Neuron (in vitro differentiated cells): Measurements from ENCODE around the gene HAGH.
"Not testable (repeated sequence)": the region's sequence is repeated elsewhere in the genome, so short reads cannot be mapped to it uniquely, and the experiment has no call there.

Experiments
- H2AFZ ChIP-seq: one replicate; pipeline ENCODE4 v1.6.1; 2013; ENCODE audit warnings: low read depth, mild to moderate bottlenecking, inconsistent platforms, low read length, moderate library complexity
- H3K27me3 ChIP-seq: one replicate; pipeline ENCODE4 v1.6.1; 2013; ENCODE audit warnings: low read length; ENCODE audit not compliant: insufficient read depth
- H3K36me3 ChIP-seq: one replicate; pipeline ENCODE4 v1.6.1; 2013; ENCODE audit warnings: low read length; ENCODE audit not compliant: insufficient read depth
- H3K4me1 ChIP-seq: one replicate; pipeline ENCODE4 v1.6.1; 2013; ENCODE audit warnings: low read length; ENCODE audit not compliant: insufficient read depth
- H3K4me3 ChIP-seq: 2 replicates; pipeline ENCODE4 v1.5.1; 2013; ENCODE audit warnings: mild to moderate bottlenecking, low read length, moderate library complexity
- H3K9me3 ChIP-seq: one replicate; pipeline ENCODE4 v1.6.1; 2013; ENCODE audit warnings: low read length

HAGH gene

DNA sequence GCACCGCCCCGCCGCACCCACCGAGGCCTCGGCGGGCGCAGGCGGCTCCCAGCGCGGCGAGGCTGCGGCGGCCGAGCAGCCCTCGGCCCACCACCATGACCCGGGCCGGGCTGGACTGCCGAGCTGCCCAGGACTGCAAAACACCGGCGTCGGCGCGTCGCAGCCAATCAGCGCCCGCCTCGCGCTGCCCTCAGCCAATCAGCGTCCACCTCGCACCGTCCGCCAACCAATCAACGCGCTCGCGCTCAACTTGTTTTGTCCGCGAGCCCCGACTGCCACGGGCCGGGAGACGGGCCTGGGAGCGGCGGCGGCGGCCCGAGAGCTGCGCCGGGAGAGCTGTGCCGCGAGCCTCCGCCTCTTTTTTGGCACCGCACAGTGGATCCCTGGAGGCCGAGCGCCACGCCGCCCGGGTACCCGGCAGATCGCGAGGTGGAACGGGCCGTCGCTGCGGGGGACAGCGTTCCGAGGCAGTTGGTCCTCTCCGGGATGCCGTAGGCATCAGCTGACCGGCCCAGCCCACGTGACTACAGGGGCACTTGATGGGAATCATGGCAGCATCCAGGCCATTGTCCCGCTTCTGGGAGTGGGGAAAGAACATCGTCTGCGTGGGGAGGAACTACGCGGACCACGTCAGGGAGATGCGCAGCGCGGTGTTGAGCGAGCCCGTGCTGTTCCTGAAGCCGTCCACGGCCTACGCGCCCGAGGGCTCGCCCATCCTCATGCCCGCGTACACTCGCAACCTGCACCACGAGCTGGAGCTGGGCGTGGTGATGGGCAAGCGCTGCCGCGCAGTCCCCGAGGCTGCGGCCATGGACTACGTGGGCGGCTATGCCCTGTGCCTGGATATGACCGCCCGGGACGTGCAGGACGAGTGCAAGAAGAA is at the start of gene HAGH, which contains the start of gene FAHD1:
Gene HAGH (minus strand): TSS at position 135 of the 883 bp plus-strand sequence. CDS start 38 bp downstream, at position 97.
Gene FAHD1 (plus strand): TSS at position 516 of the 883 bp plus-strand sequence. CDS start 33 bp downstream, at position 549.
- Histone ChIP-seq H3K4me3 (peak within 1 kb of the TSS; percentile 71), H3K9me3 (no peaks in the 10 kb centered on the region), H2AFZ (peak within 1 kb of the TSS; percentile 64), H3K4me1 (peaks cover 21% of the 10 kb centered on the region), H3K27me3 (no peaks in the 10 kb centered on the region), H3K36me3 (peaks cover 25% of the 10 kb centered on the region)

DNA sequence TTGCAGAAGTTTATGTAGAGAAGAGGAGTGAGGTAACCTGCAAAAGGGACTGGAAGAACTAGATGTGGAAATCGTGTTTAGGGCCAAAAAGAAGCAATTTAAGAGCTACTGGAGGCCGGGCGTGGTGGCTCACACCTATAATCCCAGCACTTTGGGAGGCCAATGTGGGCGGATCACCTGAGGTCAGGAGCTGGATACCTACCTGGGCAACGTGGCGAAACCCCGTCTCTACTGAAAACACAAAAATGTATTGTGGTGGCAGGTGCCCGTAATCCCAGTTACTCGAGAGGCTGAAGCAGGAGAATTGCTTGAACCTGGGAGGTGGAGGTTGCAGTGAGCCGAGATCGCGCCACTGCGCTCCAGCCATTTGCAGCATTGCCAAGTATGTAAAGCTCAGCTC is 49.4 kb upstream of the HAGH start:
- H3K27me3 ChIP-seq = peaks cover 19% of the 10 kb centered on the region
- H3K36me3 ChIP-seq, H3K4me1 ChIP-seq, H3K4me3 ChIP-seq, H2AFZ ChIP-seq, H3K9me3 ChIP-seq: not testable (repeated sequence)

DNA sequence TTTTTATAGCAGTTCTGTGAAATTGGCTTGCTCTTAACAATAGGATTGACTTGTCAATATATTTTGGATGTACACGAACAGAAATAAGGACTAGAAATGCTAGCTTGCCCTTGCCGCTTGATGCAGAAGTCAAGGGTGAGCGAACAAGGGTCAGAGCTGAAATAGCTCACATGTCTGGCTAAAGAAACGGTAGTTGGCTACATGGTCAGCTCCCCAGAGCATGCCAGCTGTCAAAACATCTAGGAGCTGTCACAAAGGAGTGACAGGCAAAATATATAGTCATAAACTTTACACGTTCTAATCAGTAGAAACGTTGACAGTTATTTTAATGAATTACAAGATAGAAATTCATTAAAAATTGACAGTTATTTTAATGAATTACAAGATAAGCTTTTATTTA is 48.2 kb upstream of the HAGH start:
- H3K27me3 ChIP-seq = peaks cover 17% of the 10 kb centered on the region
- no peaks in the 10 kb centered on the region for H3K36me3 ChIP-seq
- no peaks in the 10 kb centered on the region for H3K9me3 ChIP-seq
- H3K4me1 ChIP-seq = peaks cover 3% of the 10 kb centered on the region
- no peak overlapping the region for H2AFZ ChIP-seq
- no peak overlapping the region for H3K4me3 ChIP-seq

DNA sequence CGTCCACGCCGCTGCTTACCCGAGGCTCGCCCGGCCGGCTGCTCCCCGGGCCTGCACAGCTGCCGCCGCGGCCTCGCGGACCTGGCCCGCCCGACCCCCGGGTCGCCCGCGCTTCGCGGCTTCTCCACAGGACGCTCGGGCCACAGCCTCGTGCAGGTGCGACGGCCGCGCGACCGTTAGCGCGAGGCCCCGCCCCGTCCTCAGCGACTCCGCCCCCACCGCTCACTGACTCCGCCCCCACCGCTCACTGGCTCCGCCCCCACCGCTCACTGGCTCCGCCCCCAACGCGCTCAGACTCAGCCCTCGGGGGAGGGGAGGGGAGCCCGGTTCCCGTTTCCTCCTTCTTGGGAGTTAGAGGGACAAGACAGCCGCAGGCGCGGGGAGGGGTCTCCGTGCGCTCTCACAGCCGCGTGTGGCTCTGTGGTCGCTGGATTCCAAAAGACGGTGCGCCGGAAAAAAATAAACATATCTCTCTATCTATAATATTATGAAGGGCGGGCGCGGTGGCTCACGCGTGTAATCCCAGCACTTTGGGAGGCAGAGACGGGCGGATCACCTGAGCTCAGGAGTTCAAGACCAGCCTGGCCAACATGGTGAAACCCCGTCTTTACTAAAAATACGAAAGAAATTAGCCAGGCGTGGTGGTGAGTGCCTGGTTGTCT is 45.5 kb upstream of the HAGH start, which contains the start of gene MEIOB:
Gene MEIOB (minus strand): TSS at position 191 of the 662 bp plus-strand sequence. CDS start 3,989 bp downstream, outside the sequence.
- no peaks in the 10 kb centered on the region for H3K9me3 ChIP-seq
- H3K4me3 ChIP-seq = no peak within 1 kb of the TSS
- peaks cover 3% of the 10 kb centered on the region for H3K4me1 ChIP-seq
- no peak within 1 kb of the TSS for H2AFZ ChIP-seq
- no peaks in the 10 kb centered on the region for H3K36me3 ChIP-seq
- H3K27me3 ChIP-seq = peaks cover 4% of the 10 kb centered on the region

DNA sequence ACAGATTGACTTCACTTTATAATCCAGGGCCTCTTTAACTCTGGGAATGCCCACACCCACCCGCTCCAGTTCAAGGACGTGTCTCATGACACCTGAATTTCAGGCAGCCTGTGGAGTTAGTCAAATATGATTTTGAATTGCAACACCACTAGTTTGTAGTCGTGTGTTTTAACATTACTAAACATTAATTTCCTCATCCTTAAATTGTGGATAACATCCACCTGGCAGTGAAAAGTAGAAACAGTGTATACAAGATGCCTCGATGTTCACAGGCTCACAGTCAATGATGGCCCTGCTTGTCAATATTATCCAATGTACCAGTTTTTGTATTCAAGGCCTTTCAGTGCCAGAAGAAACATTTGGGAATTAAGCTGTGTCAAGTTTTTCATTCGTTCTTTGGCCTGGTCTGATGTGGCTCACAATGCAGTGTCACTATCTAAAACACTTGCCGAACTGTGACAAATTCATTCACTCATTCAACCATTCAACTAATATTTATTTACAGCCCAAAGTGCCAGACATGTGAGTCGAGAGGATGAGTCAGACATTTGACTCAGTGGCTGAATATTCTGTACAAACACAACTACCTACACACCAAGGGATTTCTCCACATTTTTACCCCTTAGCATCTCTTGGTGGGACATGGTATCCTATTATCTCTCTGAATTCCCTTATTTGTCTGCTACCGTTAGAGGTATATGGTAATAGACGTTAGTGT is 43.9 kb upstream of the HAGH start:
- Histone ChIP-seq H2AFZ (no peak overlapping the region), H3K27me3 (peaks cover 8% of the 10 kb centered on the region), H3K4me3 (no peak overlapping the region), H3K9me3 (no peaks in the 10 kb centered on the region), H3K36me3 (no peaks in the 10 kb centered on the region), H3K4me1 (peaks cover 3% of the 10 kb centered on the region)

DNA sequence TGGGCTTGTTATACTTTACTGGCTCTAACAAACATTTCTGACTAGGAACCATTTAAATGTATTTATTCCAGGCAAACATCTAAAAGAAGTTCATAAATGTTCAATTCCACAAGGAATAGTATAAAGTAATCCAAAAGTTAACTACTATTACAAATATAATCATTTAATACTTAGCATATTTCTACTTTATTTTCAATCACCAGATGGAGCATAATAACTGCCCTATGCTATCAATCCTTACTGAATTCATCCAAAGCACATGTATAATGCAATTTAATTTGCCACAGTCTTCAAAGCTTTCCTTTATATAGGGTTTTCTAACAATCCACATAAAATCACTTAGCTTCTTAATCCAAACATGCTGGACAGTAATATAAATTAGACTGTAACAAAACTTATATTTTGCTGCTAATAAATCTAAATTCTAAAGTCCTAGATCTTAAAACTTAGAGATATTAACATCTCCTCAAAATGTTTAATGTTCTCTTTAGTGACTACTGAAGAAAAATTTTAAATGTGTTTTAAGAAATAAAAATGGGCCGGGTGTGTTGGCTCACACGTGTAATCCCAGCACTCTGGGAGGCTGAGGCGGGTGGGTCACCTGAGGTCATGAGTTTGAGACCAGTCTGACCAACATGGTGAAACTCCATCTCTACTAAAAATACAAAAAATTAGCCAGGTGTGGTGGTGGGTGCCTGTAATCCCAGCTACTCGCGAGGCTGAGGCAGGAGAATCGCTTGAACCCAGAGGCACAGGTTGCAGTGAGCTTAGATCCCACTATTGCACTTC is 39.5 kb upstream of the HAGH start:
- Histone ChIP-seq H3K4me1 (no peaks in the 10 kb centered on the region), H3K36me3 (no peaks in the 10 kb centered on the region), H3K27me3 (peaks cover 12% of the 10 kb centered on the region), H2AFZ (no peak overlapping the region), H3K9me3 (no peaks in the 10 kb centered on the region), H3K4me3 (no peak overlapping the region)

DNA sequence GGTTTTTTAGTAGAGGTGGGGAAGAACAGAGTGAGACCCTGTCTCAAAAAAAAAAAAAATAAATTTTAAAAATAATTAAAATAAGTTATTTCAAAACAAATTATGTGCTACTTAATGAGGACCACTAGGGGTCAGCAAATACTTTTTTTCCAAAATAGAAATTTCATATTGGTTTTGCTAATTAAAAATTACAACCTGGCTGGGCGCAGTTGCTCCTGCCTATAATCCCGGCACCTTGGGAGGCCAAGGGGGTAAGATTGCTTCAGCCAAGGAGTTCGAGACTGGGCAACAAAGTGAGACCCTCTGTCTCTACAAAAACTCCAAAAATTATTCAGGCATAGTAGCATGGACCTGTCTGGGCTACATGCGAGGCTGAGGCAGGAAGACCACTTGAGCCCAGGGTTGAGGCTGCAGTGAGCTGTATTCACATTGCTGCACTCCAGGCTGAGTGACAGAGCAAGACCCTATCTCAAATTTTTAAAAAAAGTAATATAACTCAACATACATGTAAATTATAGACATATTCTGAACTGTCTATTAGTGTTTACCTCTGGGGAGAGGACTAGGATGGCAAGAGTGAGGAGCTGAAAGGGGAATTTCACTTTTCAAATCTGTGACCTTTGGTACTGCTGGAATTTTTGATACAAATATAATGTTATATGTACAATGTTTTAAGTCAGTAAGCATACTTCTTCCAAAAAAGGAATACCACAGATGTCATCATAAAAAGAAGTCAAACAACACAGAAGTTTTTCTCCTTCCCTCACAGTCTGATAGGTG is 37.2 kb upstream of the HAGH start:
- H3K36me3 ChIP-seq = no peaks in the 10 kb centered on the region
- no peak overlapping the region for H2AFZ ChIP-seq
- H3K27me3 ChIP-seq = peaks cover 22% of the 10 kb centered on the region
- H3K4me3 ChIP-seq = no peak overlapping the region
- H3K4me1 ChIP-seq = no peaks in the 10 kb centered on the region
- H3K9me3 ChIP-seq = no peaks in the 10 kb centered on the region

DNA sequence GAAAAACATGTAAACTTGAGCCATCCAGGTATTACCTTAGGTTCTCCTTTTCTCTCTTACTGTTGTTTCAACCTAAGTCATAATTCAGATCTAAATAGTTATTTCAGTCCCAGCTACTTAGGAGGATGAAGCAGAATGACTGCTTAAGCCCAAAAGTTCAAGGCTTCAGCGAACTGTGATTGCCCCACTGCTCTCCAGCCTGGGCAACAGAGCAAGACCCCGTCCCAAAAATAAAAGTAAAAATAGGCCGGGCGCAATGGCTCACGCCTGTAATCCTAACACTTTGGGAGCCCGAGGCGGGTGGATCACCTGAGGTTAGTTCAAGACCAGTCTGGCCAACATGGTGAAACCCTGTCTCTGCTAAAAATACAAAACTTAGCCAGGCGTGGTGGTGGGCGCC is 35.8 kb upstream of the HAGH start:
- Histone ChIP-seq H3K36me3 (no peaks in the 10 kb centered on the region), H2AFZ (no peak overlapping the region), H3K27me3 (peaks cover 32% of the 10 kb centered on the region), H3K4me3 (no peak overlapping the region), H3K4me1 (no peaks in the 10 kb centered on the region), H3K9me3 (no peaks in the 10 kb centered on the region)

DNA sequence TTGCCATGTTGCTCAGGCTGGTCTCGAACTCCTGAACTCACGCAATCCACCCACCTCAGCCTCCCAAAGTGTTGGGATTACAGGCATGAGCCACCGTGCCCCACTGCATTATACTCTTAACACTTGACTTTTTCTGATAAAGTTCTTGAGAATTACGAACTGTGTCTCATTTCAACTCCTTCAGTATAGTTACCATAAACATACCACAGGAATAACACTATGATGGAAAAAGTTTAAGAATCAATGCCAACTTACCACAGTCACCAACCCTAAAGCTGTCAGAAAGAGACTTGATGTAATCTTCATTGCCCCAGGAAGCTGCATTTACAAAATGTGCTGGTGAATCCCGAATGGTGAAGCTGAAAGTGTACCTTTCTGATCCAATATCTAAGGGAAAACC is 35.1 kb upstream of the HAGH start:
- Histone ChIP-seq H3K36me3 (no peaks in the 10 kb centered on the region), H3K4me3 (no peak overlapping the region), H3K27me3 (peaks cover 32% of the 10 kb centered on the region), H3K4me1 (peaks cover 3% of the 10 kb centered on the region), H2AFZ (no peak overlapping the region), H3K9me3 (no peaks in the 10 kb centered on the region)

DNA sequence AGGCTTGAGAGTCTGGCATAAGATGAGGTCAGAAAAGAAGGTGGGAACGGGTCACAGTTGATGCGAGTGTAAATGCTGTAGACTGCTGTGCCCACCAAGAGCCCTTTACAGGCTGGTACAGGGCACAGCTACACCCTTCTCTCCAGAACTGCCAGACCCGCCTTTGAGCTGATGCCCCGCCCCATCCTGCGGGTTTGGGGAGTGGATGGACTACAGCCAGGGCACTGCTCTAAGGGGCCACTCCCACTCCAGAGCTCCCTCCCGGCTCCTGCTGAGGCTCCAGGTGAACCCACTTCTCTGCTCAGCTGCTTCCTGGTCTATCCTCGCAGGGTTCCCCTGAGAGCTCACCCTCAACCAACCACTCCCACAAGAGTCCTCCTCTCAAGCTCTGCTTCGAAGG is 33.0 kb upstream of the HAGH start:
- H3K36me3 ChIP-seq = no peaks in the 10 kb centered on the region
- no peak overlapping the region for H2AFZ ChIP-seq
- peaks cover 35% of the 10 kb centered on the region for H3K27me3 ChIP-seq
- no peaks in the 10 kb centered on the region for H3K9me3 ChIP-seq
- H3K4me3 ChIP-seq = no peak overlapping the region
- peaks cover 3% of the 10 kb centered on the region for H3K4me1 ChIP-seq

DNA sequence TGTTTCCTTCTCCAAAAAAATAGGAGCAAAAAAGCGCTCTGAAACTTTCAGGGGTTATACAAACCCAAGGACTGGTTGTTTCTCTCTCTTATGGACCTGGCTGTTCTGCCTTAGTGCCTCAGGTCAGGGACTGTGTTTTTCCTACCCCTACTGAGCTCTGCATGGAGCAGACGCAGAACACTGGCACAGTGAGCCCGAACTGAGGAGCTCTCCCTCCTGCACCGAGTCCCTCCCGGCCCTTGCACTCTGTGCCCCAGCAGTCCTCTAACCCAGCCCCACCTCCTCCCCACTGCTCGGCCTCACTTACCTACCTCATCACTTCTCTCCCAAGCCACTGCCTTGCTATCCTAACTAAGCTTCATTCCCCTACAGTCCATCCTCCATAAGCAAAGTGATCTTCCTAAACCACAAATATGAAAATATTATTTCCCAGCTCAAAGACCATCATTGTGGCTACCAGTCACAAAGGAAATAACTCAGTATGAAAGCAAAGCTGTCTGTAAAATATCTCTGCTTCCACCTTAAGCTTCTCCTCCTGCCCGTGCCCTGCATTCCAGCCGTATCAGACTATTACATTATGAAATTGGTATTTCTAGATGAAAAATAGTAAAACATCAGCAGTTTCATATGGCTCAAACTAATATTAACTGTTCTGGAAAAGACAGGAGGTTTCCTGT is 31.7 kb upstream of the HAGH start:
- Histone ChIP-seq H3K4me3 (no peak overlapping the region), H3K4me1 (peaks cover 3% of the 10 kb centered on the region), H2AFZ (no peak overlapping the region), H3K9me3 (no peaks in the 10 kb centered on the region), H3K36me3 (no peaks in the 10 kb centered on the region), H3K27me3 (peaks cover 39% of the 10 kb centered on the region)
